GM18502 (cell line): Measurements from ENCODE around the gene RPS15.

Source experiments
- ATAC-seq: cut with Tn5 transposase; IDR thresholded peaks from one replicate; pipeline ENCODE4 v1.9.1; 2021; ENCODE audit warnings: mild to moderate bottlenecking; ENCODE audit not compliant: unreplicated experiment, poor library complexity

Gene RPS15

DNA sequence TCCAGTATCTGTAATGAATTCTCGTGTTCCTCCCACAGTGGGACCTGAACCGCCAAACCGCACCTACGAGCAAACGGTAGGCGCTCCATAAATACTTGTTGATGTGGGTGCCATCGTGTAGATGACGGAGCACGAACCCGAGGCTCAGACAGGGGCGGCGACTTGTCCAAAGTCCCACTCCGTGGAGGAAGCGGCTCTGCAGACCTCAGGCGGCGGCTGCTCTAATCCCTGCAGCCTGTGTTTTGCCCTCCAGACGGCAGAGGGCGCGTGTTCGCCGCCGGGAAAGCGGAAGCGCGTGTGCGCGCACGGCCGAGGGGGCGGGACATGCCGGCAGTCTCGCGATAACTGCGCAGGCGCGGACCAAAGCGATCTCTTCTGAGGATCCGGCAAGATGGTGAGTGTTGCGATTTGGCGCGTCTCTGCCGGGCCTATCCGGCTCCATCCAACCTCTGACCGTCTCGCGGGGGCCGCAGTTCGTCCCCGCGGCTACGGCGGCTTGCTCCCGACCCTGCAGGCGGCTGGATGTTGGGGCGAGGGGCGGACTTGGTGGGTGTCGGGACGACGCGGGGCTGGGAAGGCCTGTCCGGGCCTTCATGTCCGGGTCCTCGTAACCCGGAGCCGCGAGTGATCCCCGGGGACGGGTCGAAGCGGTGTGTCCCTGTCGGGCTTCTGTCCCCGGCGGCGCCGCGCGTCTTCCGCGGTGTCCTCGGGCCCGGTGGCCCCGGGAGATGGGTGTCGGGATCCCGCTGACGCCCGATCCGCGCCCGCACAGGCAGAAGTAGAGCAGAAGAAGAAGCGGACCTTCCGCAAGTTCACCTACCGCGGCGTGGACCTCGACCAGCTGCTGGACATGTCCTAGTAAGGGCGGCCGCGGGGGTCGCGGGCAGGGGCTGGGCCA lies at the start of gene RPS15:
TSS of gene RPS15 (plus strand) at position 362 of the 898 bp plus-strand sequence. CDS start at position 392, 30 bp downstream.
- peak; percentile 80 for ATAC-seq

DNA sequence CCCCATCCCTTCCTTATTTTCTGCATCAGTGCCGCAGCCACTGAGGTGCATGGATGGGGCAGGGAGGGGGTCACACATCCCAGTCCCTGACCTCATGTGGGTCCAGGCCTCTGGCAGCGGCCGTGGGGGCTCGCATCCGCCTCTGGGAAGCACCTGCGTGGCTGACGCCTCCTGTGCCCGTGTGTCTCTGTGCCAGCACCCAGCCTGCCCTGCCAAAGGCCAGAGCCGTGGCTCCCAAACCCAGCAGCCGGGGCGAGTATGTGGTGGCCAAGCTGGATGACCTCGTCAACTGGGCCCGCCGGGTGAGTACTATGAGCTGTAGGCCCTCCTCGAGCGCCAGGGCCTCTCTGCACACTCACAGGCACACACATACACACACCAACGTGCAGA lies 49.6 kb upstream of the RPS15 start:
- ATAC-seq = no peak

DNA sequence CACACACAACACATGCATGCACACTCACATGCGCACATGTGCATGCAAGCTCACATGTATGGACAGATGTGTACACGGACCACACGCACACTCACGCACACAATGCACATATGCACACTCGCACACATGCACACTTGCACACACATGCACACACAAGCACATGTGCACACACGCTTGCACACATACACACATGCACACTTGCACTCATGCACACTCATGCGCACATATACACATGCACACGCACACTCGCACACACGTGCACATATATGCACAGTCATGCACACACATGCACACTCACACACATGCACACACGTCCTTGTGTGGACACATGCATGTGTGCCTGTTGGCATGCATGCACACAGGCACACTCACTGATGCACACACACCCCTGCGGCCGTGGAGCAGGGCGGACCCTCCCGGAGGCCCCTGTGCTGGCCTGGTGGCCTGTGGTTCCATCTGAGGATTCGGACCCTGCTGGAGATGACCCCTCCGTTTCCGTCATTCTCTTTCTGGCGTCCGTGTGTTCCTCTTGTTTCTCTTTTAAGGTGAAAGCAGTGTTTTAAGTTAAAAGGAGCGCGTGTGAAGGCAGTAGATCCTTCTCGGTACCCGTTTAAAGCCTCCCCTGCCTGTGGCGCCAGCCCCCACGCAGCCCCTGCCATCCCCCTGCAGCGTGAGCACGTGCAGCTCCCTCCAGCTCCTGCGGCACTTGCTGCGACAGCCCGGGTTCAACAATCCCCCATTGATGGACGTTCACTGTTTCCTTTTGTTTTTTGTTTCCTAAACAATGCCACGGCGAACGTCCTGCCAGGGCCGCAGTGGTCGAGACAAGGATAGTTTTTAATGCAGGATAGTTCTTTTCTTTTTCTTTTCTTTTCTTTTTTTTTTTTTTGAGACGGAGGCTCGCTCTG lies 48.9 kb upstream of the RPS15 start:
- no peak for ATAC-seq

DNA sequence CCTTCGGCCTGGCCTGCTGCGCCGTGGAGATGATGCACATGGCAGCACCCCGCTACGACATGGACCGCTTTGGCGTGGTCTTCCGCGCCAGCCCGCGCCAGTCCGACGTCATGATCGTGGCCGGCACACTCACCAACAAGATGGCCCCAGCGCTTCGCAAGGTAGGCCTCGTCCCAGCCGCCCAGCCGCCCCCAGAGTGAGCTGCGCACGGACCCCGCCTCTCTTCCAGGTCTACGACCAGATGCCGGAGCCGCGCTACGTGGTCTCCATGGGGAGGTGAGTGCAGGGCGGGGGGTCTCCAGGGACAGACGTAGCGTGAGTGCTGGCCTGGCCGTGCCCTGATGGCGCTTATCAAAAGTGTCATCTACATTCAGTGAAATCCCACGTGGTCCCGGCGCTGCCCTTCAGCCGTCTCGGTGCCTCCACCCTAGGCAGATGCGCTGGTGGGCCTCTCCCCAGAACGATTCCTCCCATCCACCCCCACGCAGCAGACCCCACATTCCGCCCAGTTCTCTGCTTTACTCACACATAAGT lies 47.2 kb upstream of the RPS15 start:
- no peak for ATAC-seq

DNA sequence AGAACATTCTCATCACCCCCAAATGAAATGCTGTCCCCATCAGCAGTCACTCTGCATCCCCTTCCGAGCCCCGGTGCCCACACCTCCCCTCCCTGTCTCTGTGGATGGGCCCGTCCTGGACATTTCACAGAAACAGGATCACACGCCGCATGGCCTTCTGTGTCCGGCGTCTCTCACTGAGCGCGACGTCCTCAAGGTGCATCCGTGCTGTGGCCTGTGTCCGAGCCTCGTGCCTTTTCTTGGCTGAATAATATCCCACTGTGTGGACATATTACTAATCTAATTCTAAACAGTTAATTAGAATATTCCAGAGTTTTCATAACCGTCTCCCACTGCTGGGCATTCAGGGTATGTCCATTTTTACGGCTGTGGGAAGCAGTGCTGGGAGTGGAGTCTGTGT lies 45.8 kb upstream of the RPS15 start:
- ATAC-seq = no peak

DNA sequence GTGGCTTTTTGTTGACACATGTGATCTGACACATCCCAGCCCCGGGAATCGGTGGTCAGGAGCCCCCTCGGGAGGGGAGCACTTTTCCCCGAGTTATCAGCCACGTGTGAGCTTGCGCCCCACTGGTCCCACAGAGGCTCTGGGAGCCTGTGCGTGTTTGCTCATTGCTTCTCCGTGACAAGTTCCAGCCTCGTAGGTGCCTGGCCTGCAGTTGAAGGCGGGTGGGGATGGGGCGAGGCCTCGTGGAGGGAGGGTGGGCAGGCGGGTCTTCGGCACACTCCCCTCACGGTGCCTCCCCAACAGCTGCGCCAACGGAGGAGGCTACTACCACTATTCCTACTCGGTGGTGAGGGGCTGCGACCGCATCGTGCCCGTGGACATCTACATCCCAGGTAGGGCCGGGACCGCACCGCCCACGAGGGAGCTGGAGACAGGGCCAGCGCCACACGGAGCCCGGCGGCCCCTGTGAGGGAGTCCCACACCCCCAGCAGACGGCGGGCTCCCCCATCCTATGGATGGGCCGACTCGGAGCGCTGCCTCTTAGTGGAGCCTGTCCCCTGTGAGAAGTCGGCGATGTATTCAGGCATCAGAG lies 45.2 kb upstream of the RPS15 start:
- no peak for ATAC-seq

DNA sequence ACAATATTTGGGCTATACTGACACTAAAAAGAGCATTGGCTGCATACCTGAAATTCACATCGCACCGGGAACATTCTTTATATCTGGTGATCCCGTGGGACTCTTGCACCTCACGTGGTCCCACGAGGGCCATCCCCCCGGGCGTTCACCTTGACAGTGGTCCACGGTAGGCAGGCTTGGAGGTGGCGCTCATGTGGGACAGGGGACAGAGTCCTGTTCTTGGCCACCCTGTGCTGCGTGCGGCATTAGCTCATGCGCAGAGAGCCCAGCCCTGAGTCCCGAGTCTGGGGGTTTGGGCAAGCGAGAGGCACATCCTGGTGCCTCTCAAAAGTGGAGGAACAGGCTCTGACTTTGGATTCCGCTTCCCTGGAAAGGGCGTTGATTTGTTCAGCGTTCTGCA lies 44.4 kb upstream of the RPS15 start:
- ATAC-seq = no peak

DNA sequence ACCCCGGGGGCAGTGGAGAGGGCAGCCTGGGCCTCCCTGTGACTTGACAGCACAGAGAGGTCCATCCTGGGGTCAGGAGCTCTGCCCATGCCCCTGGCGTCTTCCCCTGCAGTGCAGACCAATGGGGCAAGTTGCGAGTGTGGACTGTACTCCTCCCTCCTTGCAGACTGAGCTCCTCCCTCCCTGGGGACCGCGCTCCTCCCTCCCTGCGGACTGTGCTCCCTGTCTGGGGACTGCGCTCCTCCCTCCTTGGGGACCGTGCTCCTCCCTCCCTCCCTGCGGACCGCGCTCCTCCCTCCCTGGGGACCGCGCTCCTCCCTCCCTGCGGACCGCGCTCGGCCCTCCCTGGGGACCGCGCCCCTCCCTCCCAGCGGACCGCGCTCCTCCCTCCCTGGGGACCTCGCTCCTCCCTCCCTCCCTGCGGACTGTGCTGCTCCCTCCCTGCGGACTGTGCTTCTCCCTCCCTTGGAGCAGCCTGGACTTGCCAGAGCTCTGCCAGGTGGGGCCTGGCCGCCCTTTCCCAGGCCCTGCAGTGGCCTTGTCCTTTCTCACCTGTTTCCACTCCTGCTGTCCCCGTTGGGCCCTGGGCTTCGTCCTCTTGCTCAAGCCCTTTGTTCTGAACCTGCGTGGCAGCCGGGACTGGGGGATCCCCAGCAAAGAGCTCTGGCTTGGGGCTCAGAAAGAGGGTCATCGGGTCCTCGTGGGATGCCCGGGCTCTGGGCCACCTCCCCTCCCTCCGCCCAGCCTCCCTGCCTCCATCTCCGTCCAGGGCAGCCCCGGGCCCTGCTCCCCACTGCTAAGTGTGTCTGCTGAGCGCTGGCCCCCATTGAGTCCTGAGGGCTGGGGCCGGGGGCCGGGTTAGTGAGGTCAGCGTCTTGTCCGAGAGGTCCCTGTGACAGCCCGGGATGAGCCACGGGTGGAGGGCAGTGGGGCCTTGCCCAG lies 43.7 kb upstream of the RPS15 start:
- no peak for ATAC-seq

DNA sequence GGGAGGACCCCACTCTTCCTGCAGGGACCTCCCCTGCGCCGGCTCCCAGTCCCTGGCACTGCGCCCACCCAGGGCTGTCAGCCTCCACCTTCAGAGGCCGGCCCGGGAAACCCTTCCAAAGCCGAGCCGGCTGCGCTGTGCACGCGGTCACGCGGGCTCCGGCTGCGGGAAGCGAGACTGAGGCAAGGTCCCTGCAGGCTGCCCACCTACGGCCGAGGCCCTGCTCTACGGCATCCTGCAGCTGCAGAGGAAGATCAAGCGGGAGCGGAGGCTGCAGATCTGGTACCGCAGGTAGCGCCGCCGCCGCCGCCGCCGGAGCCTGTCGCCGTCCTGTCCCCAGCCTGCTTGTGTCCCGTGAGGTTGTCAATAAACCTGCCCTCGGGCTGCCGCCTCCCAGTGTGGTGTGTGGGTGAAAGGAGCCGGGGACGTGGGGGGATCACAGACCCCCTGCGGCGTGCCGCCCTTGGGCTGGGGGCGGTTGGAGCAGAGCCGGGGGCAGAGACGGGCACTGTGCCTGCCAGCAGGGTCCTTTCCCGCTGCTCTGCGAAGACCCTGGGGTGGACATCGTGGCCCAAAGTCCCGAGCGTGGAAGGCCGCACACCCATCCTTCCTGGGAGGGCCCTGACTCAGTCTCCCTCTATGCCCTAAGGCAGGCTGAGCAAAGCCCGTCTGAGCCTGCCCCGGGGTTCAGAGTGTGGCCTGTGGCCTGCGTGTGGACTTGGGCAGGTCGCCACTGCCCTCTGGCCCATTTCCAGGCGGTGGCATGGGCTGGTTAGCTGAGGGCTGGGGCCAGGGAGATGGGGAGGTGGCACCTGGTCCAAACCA lies 42.8 kb upstream of the RPS15 start:
- no peak for ATAC-seq

DNA sequence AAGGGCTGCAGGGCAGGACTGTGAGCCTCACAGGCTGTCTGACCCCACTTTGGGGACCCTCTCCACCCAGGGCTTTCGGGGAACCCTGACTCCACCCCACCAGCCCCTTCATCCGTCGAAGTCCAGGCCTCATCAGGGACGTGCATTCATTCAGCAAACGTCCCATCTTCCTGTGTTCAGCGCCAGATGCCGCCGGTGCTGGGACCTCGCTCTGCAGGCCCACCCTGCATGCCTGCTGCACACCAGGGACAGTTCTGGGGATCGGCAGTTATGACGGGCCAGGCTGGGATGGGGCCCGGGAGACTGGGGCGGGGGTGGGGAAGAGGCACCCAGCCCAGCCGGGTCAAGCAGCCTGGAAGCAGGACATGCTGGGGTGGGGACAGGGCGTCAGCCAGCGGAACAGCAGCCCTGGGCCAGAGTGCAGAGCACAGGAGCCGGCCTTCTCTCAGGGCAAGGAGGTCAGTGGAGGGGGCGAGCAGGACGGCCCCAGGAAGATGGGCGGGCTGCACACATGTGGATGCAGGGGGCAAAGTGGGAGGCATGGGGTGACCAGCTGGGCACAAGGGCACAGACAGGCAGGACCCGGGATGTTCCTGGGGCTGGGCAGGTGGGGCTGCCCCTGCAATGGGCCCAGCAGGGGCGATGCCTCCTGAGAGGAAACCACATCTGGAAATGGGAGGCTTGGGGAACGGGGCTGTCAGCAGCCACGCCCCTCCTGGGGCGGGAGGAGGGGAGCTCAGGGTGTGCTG lies 42.0 kb upstream of the RPS15 start:
- ATAC-seq = no peak

DNA sequence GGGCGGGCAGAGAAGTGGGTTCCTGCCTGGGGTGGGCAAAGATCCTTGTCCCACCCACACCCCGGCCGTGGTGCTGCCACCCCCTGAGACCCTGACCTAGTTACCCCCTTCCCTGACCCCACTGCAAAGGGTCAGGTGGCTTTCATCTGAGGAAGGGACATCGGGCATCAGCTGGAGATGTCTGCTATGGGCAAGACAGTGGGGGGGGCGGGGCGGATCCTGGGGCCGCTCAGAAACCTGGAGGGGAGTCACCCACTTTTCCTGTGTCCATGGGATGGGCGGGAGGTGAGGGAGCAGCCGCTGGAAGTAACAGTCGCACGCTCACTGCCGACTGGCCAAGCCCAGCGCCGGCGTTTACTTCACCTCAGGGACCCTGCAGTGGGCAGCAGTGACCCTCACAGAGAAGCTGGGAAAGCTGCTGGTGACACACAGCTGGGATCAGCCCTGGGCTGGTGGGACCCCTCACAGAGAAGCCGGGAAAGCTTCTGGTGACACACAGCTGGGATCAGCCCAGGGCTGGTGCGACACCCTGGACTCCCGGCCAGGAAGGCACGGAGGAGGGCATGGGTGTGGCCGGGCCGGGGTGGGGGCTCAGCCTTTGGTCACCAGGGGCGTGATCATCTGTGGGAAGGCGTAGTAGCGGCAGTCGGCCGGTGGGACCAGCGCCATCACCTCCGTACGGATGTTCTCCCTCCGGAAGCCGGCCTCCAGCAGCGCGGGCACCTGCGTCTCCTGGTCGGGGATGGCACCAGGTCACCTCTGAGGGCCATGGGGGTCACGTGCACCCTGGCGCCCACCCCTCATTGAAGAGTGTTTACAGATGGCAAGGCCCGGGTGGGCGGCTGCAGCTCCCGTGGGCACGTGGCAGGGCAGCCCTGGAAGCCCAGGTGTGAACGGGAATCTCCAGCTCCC lies 41.2 kb upstream of the RPS15 start:
- ATAC-seq = no peak

DNA sequence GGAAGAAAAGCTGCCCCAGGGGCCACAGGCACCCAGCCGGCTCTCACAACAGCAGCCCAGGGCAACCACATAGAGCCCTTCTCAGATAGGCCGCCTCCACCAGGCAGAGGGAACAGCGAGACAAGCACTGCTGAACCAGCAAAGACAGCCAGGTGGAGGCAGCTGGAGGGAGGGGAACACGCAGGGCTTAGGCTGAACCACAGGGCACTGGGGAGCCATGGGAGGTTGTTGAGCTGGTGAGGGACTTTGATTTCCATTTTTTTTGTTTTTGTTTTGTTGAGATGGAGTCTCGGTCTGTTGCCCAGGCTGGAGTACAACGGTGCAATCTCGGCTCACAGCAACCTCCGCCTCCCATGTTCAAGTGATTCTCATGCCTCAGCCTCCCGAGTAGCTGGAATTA lies 40.4 kb upstream of the RPS15 start:
- no peak for ATAC-seq

DNA sequence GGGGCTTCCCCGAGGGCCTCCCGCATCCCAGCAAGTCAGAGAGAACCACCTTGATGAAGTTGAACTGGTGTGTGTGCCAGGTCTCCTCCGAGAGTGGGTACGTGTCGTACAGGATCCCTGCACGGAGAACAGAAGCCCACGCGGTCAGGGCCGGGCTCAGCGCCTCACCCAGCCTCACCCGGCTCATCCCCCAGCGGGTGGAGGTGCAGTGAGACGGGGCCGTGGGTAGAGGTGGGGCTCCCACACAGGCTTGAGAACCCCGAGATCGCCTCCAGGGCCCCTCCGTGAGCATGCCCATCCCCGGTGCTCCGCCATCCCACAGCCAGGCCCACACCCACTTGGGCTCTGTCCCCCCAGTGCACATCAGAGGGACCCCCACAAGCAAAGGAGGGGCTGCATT lies 39.1 kb upstream of the RPS15 start:
- ATAC-seq = no peak

DNA sequence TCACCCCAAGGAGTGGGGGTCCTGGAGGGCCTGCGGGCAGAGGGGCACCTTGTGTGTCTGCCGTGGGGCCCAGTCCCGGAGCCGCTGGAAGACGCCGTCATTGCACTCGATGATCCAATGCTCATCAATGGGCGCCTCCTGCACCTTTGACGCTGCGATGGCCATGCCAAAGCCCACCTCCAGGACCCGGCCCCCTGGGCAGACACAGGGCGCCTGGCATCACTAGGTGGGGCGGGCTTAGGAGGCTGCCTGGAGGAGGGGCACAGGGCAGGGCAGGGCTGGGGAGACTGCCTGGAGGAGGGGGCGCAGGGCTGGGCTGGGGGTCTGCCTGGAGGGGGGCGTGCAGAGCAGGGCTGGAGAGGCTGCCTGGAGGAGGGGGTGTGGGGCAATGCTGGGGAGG lies 38.5 kb upstream of the RPS15 start:
- ATAC-seq = no peak

DNA sequence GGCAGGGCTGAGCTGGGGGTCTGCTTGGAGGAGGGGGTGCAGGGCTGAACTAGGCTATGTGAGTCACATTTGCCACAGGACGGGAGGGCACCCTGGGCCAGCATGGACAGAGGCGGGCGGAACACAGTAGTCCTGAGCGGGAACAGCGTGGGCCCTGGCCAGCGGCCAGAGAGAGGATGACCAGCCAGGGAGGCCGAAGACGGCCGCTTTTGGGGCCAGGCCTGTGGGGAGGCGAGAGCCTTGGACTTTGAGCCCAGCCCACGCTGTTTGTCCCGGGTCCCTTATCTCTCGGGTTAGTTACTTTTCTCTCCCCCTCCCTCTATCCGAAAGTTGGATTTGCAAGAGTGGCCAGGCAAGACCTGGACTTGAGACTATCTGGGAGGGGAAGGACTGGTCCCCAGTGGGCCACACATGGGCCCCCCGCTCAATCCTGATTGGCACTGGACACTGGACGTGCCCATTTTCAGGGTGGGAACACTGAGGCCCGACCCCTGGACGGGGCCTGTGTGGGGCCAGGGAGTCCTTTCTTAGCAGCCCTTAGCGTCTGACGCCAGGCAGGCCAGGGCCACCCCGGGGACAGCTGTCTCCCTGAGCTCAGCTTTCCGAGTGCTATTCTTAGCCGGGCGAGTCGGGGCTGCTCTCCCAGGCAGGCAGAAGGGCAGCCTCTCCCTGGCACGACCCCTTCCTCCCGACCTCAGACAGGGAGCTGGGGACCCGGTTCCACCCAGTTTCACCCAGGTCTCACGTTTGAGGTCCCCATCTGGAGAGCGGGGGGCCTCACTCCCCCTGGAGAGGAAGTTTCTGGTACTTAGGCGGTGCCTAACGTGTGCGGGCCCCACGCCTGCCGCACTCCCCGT lies 37.7 kb upstream of the RPS15 start:
- ATAC-seq = no peak
